K562 (cell line): ENCODE data around the gene TRMT1. TPM values are rescaled to one million over a fixed set of nuclear protein-coding genes. Genes with fewer than 3 reads are reported as not detected.

ENCODE experiments used
- ARID2 ChIP-seq: fragments of 450-650 bp; IDR thresholded peaks from 2 replicates; pipeline ENCODE4 v1.6.1; 2017; ENCODE audit warnings: antibody characterized with exemption, mild to moderate bottlenecking
- BRD9 ChIP-seq: fragments of 450-650 bp; IDR thresholded peaks from 2 replicates; pipeline ENCODE4 v1.6.1; 2018; ENCODE audit warnings: low read depth; ENCODE audit not compliant: partially characterized antibody
- CREBBP ChIP-seq: IDR thresholded peaks from one replicate; pipeline ENCODE4 v1.6.1; 2012; ENCODE audit warnings: low read depth, mild to moderate bottlenecking, control low read depth, inconsistent platforms, low read length
- EP300 ChIP-seq: IDR thresholded peaks from 2 replicates; pipeline ENCODE4 v1.6.1; 2012; ENCODE audit warnings: low read length, improper control_type of control experiment
- HNRNPUL1 ChIP-seq: fragments of 200-400 bp; formaldehyde crosslinking; IDR thresholded peaks from 2 replicates; pipeline ENCODE4 v1.6.1; 2017; ENCODE audit warnings: low read length
- POLR2G ChIP-seq: fragments of 200-400 bp; formaldehyde crosslinking; IDR thresholded peaks from 2 replicates; pipeline ENCODE4 v1.6.1; 2017; ENCODE audit warnings: low read depth, mild to moderate bottlenecking, antibody characterized with exemption, low read length, moderate library complexity
- RBM17 ChIP-seq: fragments of 200-400 bp; formaldehyde crosslinking; IDR thresholded peaks from 2 replicates; pipeline ENCODE4 v1.6.1; 2017; ENCODE audit warnings: low read depth, mild to moderate bottlenecking, low read length, borderline replicate concordance
- RBM22 ChIP-seq: fragments of 200-400 bp; formaldehyde crosslinking; IDR thresholded peaks from 2 replicates; pipeline ENCODE4 v1.6.1; 2018; ENCODE audit warnings: low read length, low read depth; ENCODE audit not compliant: poor library complexity, severe bottlenecking
- SMAD4 ChIP-seq: fragments of 250-450 bp; sonication (Bioruptor Pico); conservative IDR thresholded peaks from 2 replicates; pipeline ENCODE4 v1.8.0; 2021; ENCODE audit warnings: inconsistent platforms, mild to moderate bottlenecking, moderate library complexity
- SMC3 ChIP-seq: conservative IDR thresholded peaks from 2 replicates; pipeline ENCODE4 v1.6.1; 2011; ENCODE audit warnings: low read depth, low read length, improper control_type of control experiment; ENCODE audit not compliant: insufficient read depth
- STAG1 ChIP-seq: sonication (generic); formaldehyde crosslinking; IDR thresholded peaks from 2 replicates; pipeline ENCODE4 v1.5.0; 2020; ENCODE audit warnings: missing genetic modification reagents, borderline replicate concordance
- TBL1XR1 ChIP-seq, 2 experiments: IDR thresholded peaks; 2 replicates each; pipeline ENCODE4 v1.6.1; 2012; ENCODE audit warnings: improper control_type of control experiment in 2 of 2, low read length in 2 of 2, mild to moderate bottlenecking in 1 of 2
- ZNF143 ChIP-seq: sonication (generic); formaldehyde crosslinking; IDR thresholded peaks from 2 replicates; pipeline ENCODE4 v1.9.0; 2022; ENCODE audit warnings: mild to moderate bottlenecking, missing genetic modification reagents
- ZNF263 ChIP-seq: sonication (generic); formaldehyde crosslinking; IDR thresholded peaks from 2 replicates; pipeline ENCODE4 v1.8.0; 2022; ENCODE audit warnings: mild to moderate bottlenecking, missing genetic modification reagents, borderline replicate concordance
- polyA plus RNA-seq, 8 experiments: library from polyadenylated mRNA; depleted of rRNA in 4 of 8; stranded (reverse) in 5 of 8; unstranded in 3 of 8; fragments of >200 nt; fragmentation: Nextera tagmentation in 2 of 8; fragmentation: Illumina TruSeq in 1 of 8; extraction: Ambion mirVana in 2 of 8; extraction: Trizol in 1 of 8; gene quantifications; 2 replicates each; pipeline versions ENCODE4 v1.2.1 to v1.2.3, GENCODE V29; 2011 to 2014; ENCODE audit warnings: inconsistent platforms in 1 of 8, missing spikeins in 1 of 8
- total RNA-seq, 7 experiments: library from RNA; depleted of rRNA in 6 of 7; stranded (reverse); fragments of >200 nt in 6 of 7; fragmentation: Illumina TruSeq in 2 of 7; extraction: Trizol in 2 of 7; gene quantifications; 2 replicates each; pipeline versions ENCODE4 v1.2.1 to v1.2.3, GENCODE V29; 2011 to 2021; ENCODE audit warnings: low replicate concordance in 1 of 7
- TF ChIP-seq, protein P1 (sequence below), 2 experiments: fragments of 250-450 bp in 1 of 2; fragments of 450-650 bp in 1 of 2; sonication (Bioruptor Pico) in 1 of 2; IDR thresholded peaks; 2 replicates each; pipeline versions ENCODE4 v1.6.1 to v1.8.0; 2016 to 2021; ENCODE audit warnings: mild to moderate bottlenecking in 2 of 2, moderate library complexity in 2 of 2, missing compliant biosample characterization in 1 of 2, missing genetic modification characterization in 1 of 2
- TF ChIP-seq, protein P2 (sequence below): fragments of 250-450 bp; sonication (Bioruptor Pico); IDR thresholded peaks from 2 replicates; pipeline ENCODE4 v1.4.0; 2020; ENCODE audit warnings: mild to moderate bottlenecking, moderate library complexity
- TF ChIP-seq, protein P3 (sequence below): sonication (generic); formaldehyde crosslinking; IDR thresholded peaks from 2 replicates; pipeline ENCODE4 v1.8.1; 2023; ENCODE audit warnings: missing genetic modification reagents, mild to moderate bottlenecking, borderline replicate concordance
- TF ChIP-seq, protein P4 (sequence below), 2 experiments: fragments of 200-800 bp in 1 of 2; sonication (Bioruptor generic) in 1 of 2; sonication (generic) in 1 of 2; formaldehyde crosslinking in 1 of 2; IDR thresholded peaks in 1 of 2; conservative IDR thresholded peaks in 1 of 2; 2 replicates each; pipeline versions ENCODE4 v1.5.0 to v1.6.1; 2016 to 2020; ENCODE audit warnings: missing compliant biosample characterization in 1 of 2, missing genetic modification characterization in 1 of 2, missing genetic modification reagents in 1 of 2

The TRMT1 gene
- total and polyA plus RNA-seq, 9 of the 15 experiments (the other 6 are each of a cell fraction or from before 2014, with no cell fraction given): 5.8 to 158 (median 54.3) TPM

DNA sequence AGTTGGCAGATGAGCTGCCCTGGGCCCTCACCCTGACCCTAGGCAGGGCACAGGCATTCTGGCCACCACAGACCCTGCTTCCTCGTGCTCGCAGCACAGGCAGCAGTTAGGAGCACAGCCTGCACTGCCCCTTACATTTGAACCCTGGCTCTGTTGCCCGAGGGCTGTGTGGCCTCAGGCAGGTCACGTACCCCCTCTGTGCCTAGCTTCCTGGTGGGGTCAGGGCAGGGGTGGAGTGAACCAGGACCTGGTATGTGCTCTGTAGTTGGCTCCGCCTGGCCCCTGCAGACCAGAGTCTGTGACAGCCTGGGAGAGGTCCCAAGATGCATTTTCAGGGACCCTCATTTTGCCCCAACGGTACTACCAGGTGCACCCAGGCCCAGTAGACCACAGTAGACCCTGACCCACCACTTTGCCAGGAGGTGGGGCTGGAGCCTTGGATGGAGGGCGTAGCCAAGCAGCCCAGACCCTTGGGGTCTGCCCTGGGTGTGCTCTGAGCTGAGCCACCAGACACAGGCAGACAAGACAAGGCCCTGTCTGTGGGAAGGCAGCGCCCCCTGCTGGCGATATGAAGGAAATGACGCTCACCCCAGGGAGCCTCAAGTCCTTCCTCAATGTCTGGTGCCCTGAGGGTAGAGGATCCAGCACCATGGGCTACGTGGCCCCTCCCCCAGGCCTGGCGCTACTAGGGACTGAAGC, 23.0 kb downstream of the TRMT1 start (continued):
- TF ChIP-seq, protein P1, sequence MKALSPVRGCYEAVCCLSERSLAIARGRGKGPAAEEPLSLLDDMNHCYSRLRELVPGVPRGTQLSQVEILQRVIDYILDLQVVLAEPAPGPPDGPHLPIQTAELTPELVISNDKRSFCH (CRISPR knock-in tag; IDR thresholded peaks at IDR 0.05): no peak
- TF ChIP-seq, protein P1 (tag; IDR thresholded peaks at IDR 0.05): no peak
- TF ChIP-seq BRD9 (no peak), TBL1XR1 (IDR thresholded peaks at IDR 0.05; ENCODE audit: low read length in 2 of 2) (no peak), SMAD4 (CRISPR knock-in tag) (0 out of 2 replicates have a peak, but pooled peaks have one; percentile 17), CREBBP (no peak), ZNF143 (CRISPR knock-in tag) (no peak), ARID2 (peak; percentile 80), STAG1 (peak; percentile 93), ZNF263 (CRISPR knock-in tag) (peak; percentile 21; the same call in 1 of the 2 replicates), POLR2G (peak; percentile 20; the same call in 1 of the 2 replicates), RBM22 (peak; percentile 29), SMC3 (peak; percentile 99), EP300 (no peak), HNRNPUL1 (no peak), RBM17 (no peak)
- TF ChIP-seq, protein P2, sequence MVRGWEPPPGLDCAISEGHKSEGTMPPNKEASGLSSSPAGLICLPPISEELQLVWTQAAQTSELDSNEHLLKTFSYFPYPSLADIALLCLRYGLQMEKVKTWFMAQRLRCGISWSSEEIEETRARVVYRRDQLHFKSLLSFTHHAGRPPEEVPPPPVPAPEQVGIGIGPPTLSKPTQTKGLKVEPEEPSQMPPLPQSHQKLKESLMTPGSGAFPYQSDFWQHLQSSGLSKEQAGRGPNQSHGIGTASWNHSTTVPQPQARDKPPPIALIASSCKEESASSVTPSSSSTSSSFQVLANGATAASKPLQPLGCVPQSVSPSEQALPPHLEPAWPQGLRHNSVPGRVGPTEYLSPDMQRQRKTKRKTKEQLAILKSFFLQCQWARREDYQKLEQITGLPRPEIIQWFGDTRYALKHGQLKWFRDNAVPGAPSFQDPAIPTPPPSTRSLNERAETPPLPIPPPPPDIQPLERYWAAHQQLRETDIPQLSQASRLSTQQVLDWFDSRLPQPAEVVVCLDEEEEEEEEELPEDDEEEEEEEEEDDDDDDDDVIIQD (CRISPR knock-in tag): no peak
- TF ChIP-seq, protein P3, sequence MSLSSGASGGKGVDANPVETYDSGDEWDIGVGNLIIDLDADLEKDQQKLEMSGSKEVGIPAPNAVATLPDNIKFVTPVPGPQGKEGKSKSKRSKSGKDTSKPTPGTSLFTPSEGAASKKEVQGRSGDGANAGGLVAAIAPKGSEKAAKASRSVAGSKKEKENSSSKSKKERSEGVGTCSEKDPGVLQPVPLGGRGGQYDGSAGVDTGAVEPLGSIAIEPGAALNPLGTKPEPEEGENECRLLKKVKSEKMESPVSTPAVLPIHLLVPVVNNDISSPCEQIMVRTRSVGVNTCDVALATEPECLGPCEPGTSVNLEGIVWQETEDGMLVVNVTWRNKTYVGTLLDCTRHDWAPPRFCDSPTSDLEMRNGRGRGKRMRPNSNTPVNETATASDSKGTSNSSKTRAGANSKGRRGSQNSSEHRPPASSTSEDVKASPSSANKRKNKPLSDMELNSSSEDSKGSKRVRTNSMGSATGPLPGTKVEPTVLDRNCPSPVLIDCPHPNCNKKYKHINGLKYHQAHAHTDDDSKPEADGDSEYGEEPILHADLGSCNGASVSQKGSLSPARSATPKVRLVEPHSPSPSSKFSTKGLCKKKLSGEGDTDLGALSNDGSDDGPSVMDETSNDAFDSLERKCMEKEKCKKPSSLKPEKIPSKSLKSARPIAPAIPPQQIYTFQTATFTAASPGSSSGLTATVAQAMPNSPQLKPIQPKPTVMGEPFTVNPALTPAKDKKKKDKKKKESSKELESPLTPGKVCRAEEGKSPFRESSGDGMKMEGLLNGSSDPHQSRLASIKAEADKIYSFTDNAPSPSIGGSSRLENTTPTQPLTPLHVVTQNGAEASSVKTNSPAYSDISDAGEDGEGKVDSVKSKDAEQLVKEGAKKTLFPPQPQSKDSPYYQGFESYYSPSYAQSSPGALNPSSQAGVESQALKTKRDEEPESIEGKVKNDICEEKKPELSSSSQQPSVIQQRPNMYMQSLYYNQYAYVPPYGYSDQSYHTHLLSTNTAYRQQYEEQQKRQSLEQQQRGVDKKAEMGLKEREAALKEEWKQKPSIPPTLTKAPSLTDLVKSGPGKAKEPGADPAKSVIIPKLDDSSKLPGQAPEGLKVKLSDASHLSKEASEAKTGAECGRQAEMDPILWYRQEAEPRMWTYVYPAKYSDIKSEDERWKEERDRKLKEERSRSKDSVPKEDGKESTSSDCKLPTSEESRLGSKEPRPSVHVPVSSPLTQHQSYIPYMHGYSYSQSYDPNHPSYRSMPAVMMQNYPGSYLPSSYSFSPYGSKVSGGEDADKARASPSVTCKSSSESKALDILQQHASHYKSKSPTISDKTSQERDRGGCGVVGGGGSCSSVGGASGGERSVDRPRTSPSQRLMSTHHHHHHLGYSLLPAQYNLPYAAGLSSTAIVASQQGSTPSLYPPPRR (CRISPR knock-in tag): no peak
- TF ChIP-seq, protein P4, sequence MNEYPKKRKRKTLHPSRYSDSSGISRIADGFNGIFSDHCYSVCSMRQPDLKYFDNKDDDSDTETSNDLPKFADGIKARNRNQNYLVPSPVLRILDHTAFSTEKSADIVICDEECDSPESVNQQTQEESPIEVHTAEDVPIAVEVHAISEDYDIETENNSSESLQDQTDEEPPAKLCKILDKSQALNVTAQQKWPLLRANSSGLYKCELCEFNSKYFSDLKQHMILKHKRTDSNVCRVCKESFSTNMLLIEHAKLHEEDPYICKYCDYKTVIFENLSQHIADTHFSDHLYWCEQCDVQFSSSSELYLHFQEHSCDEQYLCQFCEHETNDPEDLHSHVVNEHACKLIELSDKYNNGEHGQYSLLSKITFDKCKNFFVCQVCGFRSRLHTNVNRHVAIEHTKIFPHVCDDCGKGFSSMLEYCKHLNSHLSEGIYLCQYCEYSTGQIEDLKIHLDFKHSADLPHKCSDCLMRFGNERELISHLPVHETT (CRISPR knock-in tag; conservative IDR thresholded peaks at IDR 0.05 in 1 of 2, IDR thresholded peaks at IDR 0.05 in 1 of 2): no peak
